PC-9 (cell line): ENCODE measurements around the gene USP48. TPM values are rescaled to one million over a fixed set of nuclear protein-coding genes. Genes with fewer than 3 reads are reported as not detected.

Experiments used
- BruUV-seq: library from RNA; stranded (reverse); fragments of 400-500 nt; replicated peaks from 2 replicates; lab custom pipeline; 2021; lab: Mats Ljungman, UMichigan
- CTCF ChIA-PET: fragments of 300-600 bp; sonication (Branson Sonifier 250); formaldehyde crosslinking; loops from one replicate; lab custom pipeline; 2022; ENCODE audit warnings: antibody characterized with exemption; lab: Charles Lee
- POLR2A ChIA-PET: fragments of 300-600 bp; sonication (Branson Sonifier 250); formaldehyde crosslinking; loops from one replicate; lab custom pipeline; 2022; ENCODE audit warnings: antibody characterized with exemption; ENCODE audit not compliant: unreplicated experiment; lab: Charles Lee
- DNase-seq, 2 experiments: peaks; one replicate each; pipeline versions ENCODE4 v3.0.0 to v3.0.0-alpha.2; 2015 to 2022; ENCODE audit warnings: mixed read lengths in 1 of 2
- H2AFZ ChIP-seq: fragments of 200-600 bp; sonication (generic); 2 replicates; pipeline ENCODE4 v1.8.1; 2017; ENCODE audit warnings: antibody characterized with exemption
- H3F3A ChIP-seq: fragments of 200-600 bp; sonication (generic); 2 replicates; pipeline ENCODE4 v1.8.1; 2017; ENCODE audit warnings: antibody characterized with exemption, mild to moderate bottlenecking, low read depth; ENCODE audit not compliant: insufficient read depth
- H3K27ac ChIP-seq: fragments of 200-600 bp; sonication (generic); 2 replicates; pipeline ENCODE4 v1.6.1; 2016; ENCODE audit warnings: mixed run types
- H3K27me3 ChIP-seq: fragments of 200-600 bp; sonication (generic); 2 replicates; pipeline ENCODE4 v1.6.1; 2016; ENCODE audit warnings: low read depth, mixed run types; ENCODE audit not compliant: insufficient read depth
- H3K36me3 ChIP-seq: fragments of 200-600 bp; sonication (generic); 2 replicates; pipeline ENCODE4 v1.6.1; 2016; ENCODE audit warnings: low read depth, mixed run types
- H3K4me1 ChIP-seq: fragments of 200-600 bp; sonication (generic); replicated peaks from 2 replicates; pipeline ENCODE4 v1.6.1; 2016; ENCODE audit warnings: mixed run types; ENCODE audit not compliant: insufficient read depth
- H3K4me2 ChIP-seq: fragments of 200-600 bp; sonication (generic); 2 replicates; pipeline ENCODE4 v1.6.1; 2017; ENCODE audit warnings: mixed run types
- H3K4me3 ChIP-seq: fragments of 200-600 bp; sonication (generic); 2 replicates; pipeline ENCODE4 v1.6.1; 2016; ENCODE audit warnings: mixed run types
- H3K79me2 ChIP-seq: fragments of 200-600 bp; sonication (generic); 2 replicates; pipeline ENCODE4 v1.6.1; 2017; ENCODE audit warnings: low read depth, mixed run types
- H3K9me2 ChIP-seq: fragments of 200-600 bp; sonication (generic); 2 replicates; pipeline ENCODE4 v1.8.1; 2017; ENCODE audit warnings: mild to moderate bottlenecking; ENCODE audit not compliant: insufficient read depth
- H3K9me3 ChIP-seq: fragments of 200-600 bp; sonication (generic); 2 replicates; pipeline ENCODE4 v1.8.1; 2016; ENCODE audit warnings: low read depth; ENCODE audit not compliant: insufficient read depth
- H4K20me1 ChIP-seq: fragments of 200-600 bp; sonication (generic); 2 replicates; pipeline ENCODE4 v1.8.1; 2017; ENCODE audit not compliant: insufficient read depth
- CTCF ChIP-seq: fragments of 200-600 bp; sonication (generic); conservative IDR thresholded peaks from 2 replicates; pipeline ENCODE4 v1.6.1; 2017; ENCODE audit warnings: mixed run types, antibody characterized with exemption, mild to moderate bottlenecking, moderate library complexity
- EZH2 ChIP-seq: fragments of 200-600 bp; sonication (generic); IDR thresholded peaks from 2 replicates; pipeline ENCODE4 v1.8.0; 2017; ENCODE audit warnings: antibody characterized with exemption, low read depth
- intact Hi-C: fragments of 100-400 bp; cut with micrococcal nuclease; formaldehyde crosslinking; loops from one replicate; pipeline ENCODE4 v1.10.0; 2022; ENCODE audit not compliant: unreplicated experiment
- total RNA-seq: library from RNA; stranded (reverse); gene quantifications from 2 replicates; pipeline ENCODE4 v1.2.3, GENCODE V29; 2021

The USP48 gene
- total RNA-seq, 1 experiment from 2014 or later = 63.1 TPM

GRCh38 chr1:21762022-21762404, 20.9 kb downstream of the USP48 start:
- no peak overlapping the region for H3K4me3 ChIP-seq
- intact Hi-C loops = no loop called here
- no peak for DNase-seq
- no peak overlapping the region for H3K4me2 ChIP-seq
- TF ChIP-seq CTCF = no peak
- no peak for TF ChIP-seq EZH2
- H3K79me2 ChIP-seq = peaks cover 62% of the 10 kb centered on the region
- H2AFZ ChIP-seq = no peak overlapping the region
- H3F3A ChIP-seq = peaks cover 14% of the 10 kb centered on the region; the same call in 1 of the 2 replicates
- no peaks in the 10 kb centered on the region for H3K9me2 ChIP-seq
- no peaks in the 10 kb centered on the region for H3K27me3 ChIP-seq
- no peaks in the 10 kb centered on the region for H3K9me3 ChIP-seq
- H4K20me1 ChIP-seq = peaks cover 11% of the 10 kb centered on the region; the same call in 1 of the 2 replicates
- no TSS peak for BruUV-seq
- H3K36me3 ChIP-seq = no peaks in the 10 kb centered on the region
- POLR2A ChIA-PET = no interaction called here
- H3K4me1 ChIP-seq = peaks cover 26% of the 10 kb centered on the region
- CTCF ChIA-PET = no interaction called here
- H3K27ac ChIP-seq = no peak overlapping the region

- Histone ChIP-seq H3K79me2 (peaks cover 54% of the 10 kb centered on the region), H3K27ac (no peak overlapping the region), H3K4me2 (no peak overlapping the region), H3K4me1 (peaks cover 23% of the 10 kb centered on the region), H3F3A (peaks cover 14% of the 10 kb centered on the region; the same call in 1 of the 2 replicates), H3K4me3 (no peak overlapping the region), H3K9me2 (no peaks in the 10 kb centered on the region), H3K36me3 (0 out of 2 replicates have a peak, but pooled peaks cover 3% of the 10 kb centered on the region), H2AFZ (no peak overlapping the region), H4K20me1 (peaks cover 11% of the 10 kb centered on the region; the same call in 1 of the 2 replicates), H3K9me3 (no peaks in the 10 kb centered on the region), H3K27me3 (no peaks in the 10 kb centered on the region)
- ChIA-PET CTCF (no interaction called here), POLR2A (no interaction called here)
- intact Hi-C loops = no loop called here
- no peak for TF ChIP-seq CTCF
- no peak for TF ChIP-seq EZH2
- DNase-seq = no peak
- BruUV-seq = no TSS peak
These were observed 21.9 kb downstream of the USP48 start for GRCh38 chr1:21761052-21761451.

GRCh38 chr1:21759818-21760217, 23.1 kb downstream of the USP48 start:
- TF ChIP-seq EZH2 (no peak), CTCF (no peak)
- Histone ChIP-seq H3K9me2 (no peaks in the 10 kb centered on the region), H4K20me1 (peaks cover 11% of the 10 kb centered on the region; the same call in 1 of the 2 replicates), H3K4me2 (no peak overlapping the region), H3K79me2 (peaks cover 48% of the 10 kb centered on the region), H3K36me3 (0 out of 2 replicates have a peak, but pooled peaks cover 3% of the 10 kb centered on the region), H3K4me3 (no peak overlapping the region), H3K27me3 (no peaks in the 10 kb centered on the region), H3K9me3 (no peaks in the 10 kb centered on the region), H2AFZ (no peak overlapping the region), H3K27ac (no peak overlapping the region), H3K4me1 (peaks cover 11% of the 10 kb centered on the region), H3F3A (peaks cover 7% of the 10 kb centered on the region; the same call in 1 of the 2 replicates)
- intact Hi-C loops = no loop called here
- ChIA-PET POLR2A (no interaction called here), CTCF (interaction anchor here (0.7 kb wide), 1 partner anchor 40 kb away, joined by 3 read pairs; no protein-coding TSS in a partner anchor)
- no TSS peak for BruUV-seq
- DNase-seq = no peak
